SK-N-SH (cell line): ENCODE results near the gene DLG2. TPM values are rescaled to one million over a fixed set of nuclear protein-coding genes. Genes with fewer than 3 reads are reported as not detected.

Source experiments
- CTCF ChIA-PET: fragments of 300-600, 350-600 bp; formaldehyde crosslinking; extraction: SDS; loops from one replicate; lab custom pipeline; 2021; lab: Yijun Ruan, JAX
- POLR2A ChIA-PET: fragments of 350-600 bp; sonication (Branson Sonifier 250); formaldehyde crosslinking; extraction: SDS; loops from one replicate; lab custom pipeline; 2020; ENCODE audit warnings: antibody characterized with exemption, inconsistent platforms; lab: Yijun Ruan, JAX
- DNase-seq: peaks from one replicate; pipeline ENCODE4 v3.0.0; 2012
- H2AFZ ChIP-seq: fragments of 200-600 bp; sonication (generic); 2 replicates; pipeline ENCODE4 v1.8.1; 2016; ENCODE audit warnings: antibody characterized with exemption, mild to moderate bottlenecking, low read depth
- H3F3A ChIP-seq: fragments of 200-600 bp; sonication (generic); replicated peaks from 2 replicates; pipeline ENCODE3; 2016; ENCODE audit warnings: antibody characterized with exemption, mild to moderate bottlenecking; ENCODE audit not compliant: insufficient read depth
- H3K27ac ChIP-seq, 2 experiments: fragments of 200-500 bp in 1 of 2; fragments of 200-600 bp in 1 of 2; sonication (Bioruptor generic) in 1 of 2; sonication (generic), shearing (Covaris generic) in 1 of 2; 2 replicates each; pipeline versions ENCODE4 v1.5.1 to v1.6.1; 2014 to 2016; ENCODE audit warnings: low read depth in 2 of 2, inconsistent platforms in 1 of 2, low read length in 1 of 2, mild to moderate bottlenecking in 1 of 2, mixed read lengths in 1 of 2
- H3K27me3 ChIP-seq: fragments of 200-600 bp; sonication (generic), shearing (Covaris generic); 2 replicates; pipeline ENCODE4 v1.6.1; 2016; ENCODE audit warnings: mixed run types; ENCODE audit not compliant: insufficient read depth
- H3K36me3 ChIP-seq, 2 experiments: fragments of 200-500 bp in 1 of 2; fragments of 200-600 bp in 1 of 2; sonication (Bioruptor generic) in 1 of 2; sonication (generic) in 1 of 2; replicated peaks in 1 of 2; 2 replicates each; pipeline versions ENCODE3 to v1.5.1; 2014 to 2016; ENCODE audit warnings: low read length in 1 of 2, mild to moderate bottlenecking in 1 of 2; ENCODE audit not compliant: insufficient read depth in 2 of 2, control insufficient read depth in 1 of 2
- H3K4me1 ChIP-seq, 2 experiments: fragments of 200-500 bp in 1 of 2; fragments of 200-600 bp in 1 of 2; sonication (Bioruptor generic) in 1 of 2; sonication (generic), shearing (Covaris generic) in 1 of 2; 2 replicates each; pipeline versions ENCODE4 v1.5.1 to v1.6.1; 2014 to 2016; ENCODE audit warnings: low read depth in 1 of 2, low read length in 1 of 2, mixed run types in 1 of 2; ENCODE audit not compliant: insufficient read depth in 2 of 2, control insufficient read depth in 1 of 2
- H3K4me2 ChIP-seq: fragments of 200-600 bp; sonication (generic), shearing (Covaris generic); 2 replicates; pipeline ENCODE4 v1.6.1; 2017; ENCODE audit warnings: mixed run types
- H3K4me3 ChIP-seq, 2 experiments: fragments of 200-500 bp in 1 of 2; fragments of 200-600 bp in 1 of 2; sonication (Bioruptor generic) in 1 of 2; sonication (generic), shearing (Covaris generic) in 1 of 2; 2 replicates each; pipeline versions ENCODE4 v1.5.1 to v1.8.1; 2014 to 2016; ENCODE audit warnings: low read depth in 2 of 2, inconsistent platforms in 1 of 2, low read length in 1 of 2, mild to moderate bottlenecking in 1 of 2, mixed read lengths in 1 of 2, moderate library complexity in 1 of 2
- H3K79me2 ChIP-seq: fragments of 200-600 bp; sonication (generic); 2 replicates; pipeline ENCODE4 v1.8.1; 2017; ENCODE audit warnings: mild to moderate bottlenecking; ENCODE audit not compliant: insufficient read depth
- H3K9ac ChIP-seq: fragments of 200-600 bp; sonication (generic); 2 replicates; pipeline ENCODE4 v1.6.1; 2017; ENCODE audit warnings: mixed run types
- H3K9me2 ChIP-seq: fragments of 200-600 bp; sonication (generic); 2 replicates; pipeline ENCODE4 v1.6.1; 2017; ENCODE audit warnings: mixed run types
- H3K9me3 ChIP-seq: fragments of 200-600 bp; sonication (generic); 2 replicates; pipeline ENCODE4 v1.6.1; 2017; ENCODE audit warnings: mixed run types, mild to moderate bottlenecking, moderate library complexity
- H4K20me1 ChIP-seq: fragments of 200-600 bp; sonication (generic); 2 replicates; pipeline ENCODE4 v1.6.1; 2017; ENCODE audit warnings: mild to moderate bottlenecking, mixed run types; ENCODE audit not compliant: insufficient read depth
- CTCF ChIP-seq: fragments of 200-600 bp; sonication (generic); IDR thresholded peaks from 2 replicates; pipeline ENCODE4 v1.6.1; 2017; ENCODE audit warnings: antibody characterized with exemption, mild to moderate bottlenecking, moderate library complexity
- ELF1 ChIP-seq: IDR thresholded peaks from 2 replicates; pipeline ENCODE4 v1.4.0; 2012
- EZH2phosphoT487 ChIP-seq: fragments of 200-600 bp; sonication (generic); IDR thresholded peaks from 2 replicates; pipeline ENCODE4 v1.6.1; 2017; ENCODE audit warnings: low read depth, mixed run types, mild to moderate bottlenecking, antibody characterized with exemption, moderate library complexity, borderline replicate concordance
- FOXJ3 ChIP-seq: sonication (generic); formaldehyde crosslinking; IDR thresholded peaks from 2 replicates; pipeline ENCODE4 v1.5.1; 2020; ENCODE audit warnings: mild to moderate bottlenecking, missing genetic modification reagents
- FOXM1 ChIP-seq: IDR thresholded peaks from 2 replicates; pipeline ENCODE4 v1.4.0; 2012; ENCODE audit warnings: low read depth, mild to moderate bottlenecking
- GABPA ChIP-seq: IDR thresholded peaks from 2 replicates; pipeline ENCODE4 v1.4.0; 2012; ENCODE audit warnings: low read depth, mild to moderate bottlenecking
- GATA2 ChIP-seq: sonication (generic); formaldehyde crosslinking; IDR thresholded peaks from 2 replicates; pipeline ENCODE4 v1.5.0; 2020; ENCODE audit warnings: mild to moderate bottlenecking, missing genetic modification reagents
- JUND ChIP-seq: IDR thresholded peaks from 2 replicates; pipeline ENCODE4 v1.4.0; 2012
- MXI1 ChIP-seq: IDR thresholded peaks from 2 replicates; pipeline ENCODE4 v1.6.1; 2012; ENCODE audit warnings: mild to moderate bottlenecking, low read depth, low read length, improper control_type of control experiment
- NFIC ChIP-seq: IDR thresholded peaks from 2 replicates; pipeline ENCODE4 v1.4.0; 2012; ENCODE audit warnings: borderline replicate concordance
- NRF1 ChIP-seq: IDR thresholded peaks from 2 replicates; pipeline ENCODE4 v1.6.1; 2012; ENCODE audit warnings: low read depth, mild to moderate bottlenecking, low read length
- RAD21 ChIP-seq: IDR thresholded peaks from 2 replicates; pipeline ENCODE4 v1.6.1; 2012; ENCODE audit warnings: mild to moderate bottlenecking, low read length
- REST ChIP-seq: IDR thresholded peaks from 2 replicates; pipeline ENCODE4 v1.6.1; 2012; ENCODE audit warnings: mild to moderate bottlenecking, low read depth, low read length, moderate library complexity
- RFX5 ChIP-seq: IDR thresholded peaks from 2 replicates; pipeline ENCODE4 v1.6.1; 2012; ENCODE audit warnings: mild to moderate bottlenecking, improper control_type of control experiment, low read length
- SIN3A ChIP-seq: IDR thresholded peaks from 2 replicates; pipeline ENCODE4 v1.6.1; 2012; ENCODE audit warnings: low read depth, mild to moderate bottlenecking, low read length, moderate library complexity, borderline replicate concordance
- SMC3 ChIP-seq: IDR thresholded peaks from 2 replicates; pipeline ENCODE4 v1.6.1; 2012; ENCODE audit warnings: low read depth, low read length, improper control_type of control experiment
- TAF1 ChIP-seq: IDR thresholded peaks from 2 replicates; pipeline ENCODE4 v1.6.1; 2012; ENCODE audit warnings: low read depth, mild to moderate bottlenecking, low read length, moderate library complexity, borderline replicate concordance
- USF2 ChIP-seq: fragments of 150-350 bp; IDR thresholded peaks from 2 replicates; pipeline ENCODE4 v1.6.1; 2017; ENCODE audit warnings: antibody characterized with exemption, low read length, low read depth, borderline replicate concordance
- WGBS: methylation state at CpG from one replicate; pipeline ENCODE4 v1.1.6; 2017; ENCODE audit warnings: low lambda C conversion rate; 5-methylcytosine and 5-hydroxymethylcytosine counted together
- polyA plus RNA-seq, 3 experiments: library from polyadenylated mRNA; depleted of rRNA; stranded (reverse); fragments of >200 nt; gene quantifications; 2 replicates each; pipeline ENCODE4 v1.2.3, GENCODE V29; 2012

Gene DLG2
- polyA plus RNA-seq, 1 of the 3 experiments (the other 2 are of a cell fraction), result 0.21 TPM

GRCh38 chr11:83659466-83659865, 1967.7 kb downstream of the DLG2 start:
- no peak overlapping the region for H2AFZ ChIP-seq
- WGBS, result 58% methylated on average over 1 of the region's 1 CpG
- no peak overlapping the region for H3K9ac ChIP-seq
- H3K9me2 ChIP-seq, result no peaks in the 10 kb centered on the region
- H3F3A ChIP-seq, result no peaks in the 10 kb centered on the region
- no peaks in the 10 kb centered on the region for H4K20me1 ChIP-seq
- no peak overlapping the region for H3K27ac ChIP-seq
- no peak for DNase-seq
- ChIA-PET CTCF (no interaction called here), POLR2A (no interaction called here)
- no peaks in the 10 kb centered on the region for H3K9me3 ChIP-seq
- no peaks in the 10 kb centered on the region for H3K79me2 ChIP-seq
- H3K4me3 ChIP-seq, result no peak overlapping the region
- no peak overlapping the region for H3K4me2 ChIP-seq
- H3K4me1 ChIP-seq, result peaks cover 0 to 18% of the 10 kb centered on the region in 2 experiments; a peak in 2 of 4 replicates
- no peaks in the 10 kb centered on the region for H3K27me3 ChIP-seq
- no peaks in the 10 kb centered on the region for H3K36me3 ChIP-seq
- TF ChIP-seq FOXJ3 (CRISPR knock-in tag), result no peak
- TF ChIP-seq ELF1, result no peak
- no peak for TF ChIP-seq SIN3A
- no peak for TF ChIP-seq GABPA
- no peak for TF ChIP-seq USF2
- no peak for TF ChIP-seq SMC3
- no peak for TF ChIP-seq NRF1
- TF ChIP-seq JUND, result no peak
- TF ChIP-seq RAD21, result no peak
- TF ChIP-seq FOXM1, result no peak
- no peak for TF ChIP-seq CTCF
- no peak for TF ChIP-seq TAF1
- no peak for TF ChIP-seq RFX5
- no peak for TF ChIP-seq NFIC
- no peak for TF ChIP-seq MXI1
- no peak for TF ChIP-seq GATA2 (CRISPR knock-in tag)
- no peak for TF ChIP-seq REST
- TF ChIP-seq EZH2phosphoT487, result no peak
- TF ChIP-seq, all 33 proteins: peak for 0
